Stimulated activated CD4-positive, alpha-beta T cell treated with anti-CD3 and anti-CD28 coated beads, Interleukin-2, amount 100 ng/mL, for 4 hours (primary cell): Measurements from ENCODE around the gene BUB3.

ENCODE experiments used
- DNase-seq: peaks from one replicate; pipeline ENCODE4 v3.0.0-alpha.2; 2020; ENCODE audit warnings: low read depth

The BUB3 gene

GRCh38 chr10:123204127-123204461 lies 49.9 kb downstream of the BUB3 start:
- DNase-seq: no peak

- no peak for DNase-seq
Observed at GRCh38 chr10:123205041-123205440, 50.8 kb downstream of the BUB3 start.

DNA sequence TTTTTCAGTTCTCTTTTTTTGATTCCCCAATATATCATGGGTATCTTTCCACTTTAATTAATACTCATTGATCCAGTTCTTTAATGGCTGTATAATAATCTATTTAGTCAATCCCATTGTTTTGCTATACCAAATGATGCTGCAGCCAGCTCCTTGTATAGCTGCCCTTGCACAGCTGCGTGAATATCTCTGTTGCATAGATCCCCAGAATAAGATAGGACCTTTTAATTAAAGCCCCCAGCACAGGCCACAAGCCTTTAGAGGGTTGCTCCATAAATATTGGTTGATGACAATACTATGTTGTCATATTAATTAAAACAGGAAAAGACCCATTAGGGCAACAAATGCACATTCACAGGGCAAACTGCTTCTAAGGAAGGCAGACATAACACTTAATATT lies 57.9 kb downstream of the BUB3 start:
- no peak for DNase-seq

DNA sequence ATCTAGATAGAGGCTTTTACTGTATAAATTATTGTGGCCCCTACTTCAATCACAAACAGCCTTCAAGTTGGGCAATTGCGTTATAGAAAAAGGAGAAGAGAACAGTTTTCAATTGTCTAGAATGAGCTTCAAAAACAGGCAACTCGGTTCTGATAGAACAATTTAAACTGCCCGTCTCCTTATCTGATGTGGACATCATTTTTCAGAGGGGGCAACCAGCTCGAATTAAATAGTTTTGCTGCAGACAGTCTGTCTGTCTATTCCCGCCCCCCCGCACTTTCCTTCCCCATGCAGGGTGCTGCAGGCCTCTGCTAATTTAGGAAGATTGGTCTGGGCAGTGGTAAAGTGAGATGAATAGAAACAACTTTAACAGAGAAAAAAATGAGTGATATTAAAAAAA lies 58.4 kb downstream of the BUB3 start:
- DNase-seq: no peak

DNA sequence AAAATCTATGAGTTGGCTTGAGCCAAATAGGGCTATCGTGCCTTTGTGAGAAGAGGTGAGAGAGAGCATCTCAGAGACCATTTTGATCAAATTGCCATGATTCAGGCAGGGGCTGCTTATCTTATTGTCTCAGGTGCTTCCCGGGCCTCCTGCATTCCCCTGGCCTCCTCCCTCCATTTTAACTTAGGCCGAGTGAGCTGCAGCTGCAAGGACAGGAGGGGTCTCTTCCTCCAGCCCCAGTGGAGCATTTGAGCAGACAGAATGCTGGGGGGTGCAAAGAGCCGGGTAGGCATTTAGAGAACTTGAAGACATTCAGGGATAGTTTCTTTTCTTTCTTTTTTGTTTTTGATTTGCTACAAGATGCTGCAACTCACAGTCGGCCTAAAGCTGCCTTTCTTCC lies 59.0 kb downstream of the BUB3 start:
- no peak for DNase-seq
